Thyroid gland (tissue), 4 donors: Measurements from ENCODE around the gene WIPF2. TPM values are rescaled to one million over a fixed set of nuclear protein-coding genes. Genes with fewer than 3 reads are reported as not detected.

Experiments used
- DNase-seq, 2 donors: peaks; one replicate each; pipeline ENCODE4 v3.0.0-alpha.2; 2019
- H3K27ac ChIP-seq, 3 donors: fragments of 200-600 bp; sonication (generic); 1 replicate in 2 of 3; 2 replicates in 1 of 3; pipeline ENCODE4 v1.5.1; 2016 to 2019; ENCODE audit warnings: mild to moderate bottlenecking in 1 of 3, moderate library complexity in 1 of 3
- H3K27me3 ChIP-seq: fragments of 200-600 bp; sonication (generic); one replicate; pipeline ENCODE4 v1.5.1; 2019
- H3K36me3 ChIP-seq, 2 donors: fragments of 200-600 bp; sonication (generic); one replicate each; pipeline ENCODE4 v1.5.1; 2016 to 2019
- H3K4me1 ChIP-seq, 2 donors: fragments of 200-600 bp; sonication (generic); one replicate each; pipeline ENCODE4 v1.5.1; 2017 to 2019
- H3K4me3 ChIP-seq, 3 donors: fragments of 200-600 bp; sonication (generic); replicated peaks in 1 of 3; 1 replicate in 2 of 3; 2 replicates in 1 of 3; pipeline ENCODE4 v1.5.1; 2016; ENCODE audit warnings: mild to moderate bottlenecking in 1 of 3
- H3K9me3 ChIP-seq: fragments of 200-600 bp; sonication (generic); one replicate; pipeline ENCODE4 v1.5.1; 2017
- POLR2A ChIP-seq, 2 donors: fragments of 450-650 bp; IDR thresholded peaks; one replicate each; pipeline ENCODE4 v1.6.1; 2017; ENCODE audit warnings: antibody characterized with exemption in 2 of 2, mild to moderate bottlenecking in 2 of 2, moderate library complexity in 1 of 2
- WGBS, 2 donors: methylation state at CpG; one replicate each; pipeline ENCODE4 v1.1.5; 2017; 5-methylcytosine and 5-hydroxymethylcytosine counted together
- intact Hi-C: fragments of 100-400 bp; cut with DNase I; formaldehyde crosslinking; loops from one replicate; pipeline ENCODE4 v1.15.1; 2023
- total RNA-seq, 4 donors: library from RNA; depleted of rRNA; stranded (reverse); fragments of >200 nt; gene quantifications; one replicate each; pipeline ENCODE4 v1.2.3, GENCODE V29; 2016
- TF ChIP-seq, protein P1 (sequence below), 6 experiments: fragments of 200-600 bp in 3 of 6; fragments of 450-650 bp in 3 of 6; sonication (generic) in 3 of 6; IDR thresholded peaks; one replicate each; pipeline ENCODE4 v1.5.1; 2016 to 2019; ENCODE audit warnings: antibody characterized with exemption in 6 of 6, mild to moderate bottlenecking in 2 of 6, inconsistent platforms in 1 of 6, moderate library complexity in 1 of 6

WIPF2 gene
- total RNA-seq, 4 donors from 2014 or later: 13.2 to 14.6 (median 14.5) TPM

DNA sequence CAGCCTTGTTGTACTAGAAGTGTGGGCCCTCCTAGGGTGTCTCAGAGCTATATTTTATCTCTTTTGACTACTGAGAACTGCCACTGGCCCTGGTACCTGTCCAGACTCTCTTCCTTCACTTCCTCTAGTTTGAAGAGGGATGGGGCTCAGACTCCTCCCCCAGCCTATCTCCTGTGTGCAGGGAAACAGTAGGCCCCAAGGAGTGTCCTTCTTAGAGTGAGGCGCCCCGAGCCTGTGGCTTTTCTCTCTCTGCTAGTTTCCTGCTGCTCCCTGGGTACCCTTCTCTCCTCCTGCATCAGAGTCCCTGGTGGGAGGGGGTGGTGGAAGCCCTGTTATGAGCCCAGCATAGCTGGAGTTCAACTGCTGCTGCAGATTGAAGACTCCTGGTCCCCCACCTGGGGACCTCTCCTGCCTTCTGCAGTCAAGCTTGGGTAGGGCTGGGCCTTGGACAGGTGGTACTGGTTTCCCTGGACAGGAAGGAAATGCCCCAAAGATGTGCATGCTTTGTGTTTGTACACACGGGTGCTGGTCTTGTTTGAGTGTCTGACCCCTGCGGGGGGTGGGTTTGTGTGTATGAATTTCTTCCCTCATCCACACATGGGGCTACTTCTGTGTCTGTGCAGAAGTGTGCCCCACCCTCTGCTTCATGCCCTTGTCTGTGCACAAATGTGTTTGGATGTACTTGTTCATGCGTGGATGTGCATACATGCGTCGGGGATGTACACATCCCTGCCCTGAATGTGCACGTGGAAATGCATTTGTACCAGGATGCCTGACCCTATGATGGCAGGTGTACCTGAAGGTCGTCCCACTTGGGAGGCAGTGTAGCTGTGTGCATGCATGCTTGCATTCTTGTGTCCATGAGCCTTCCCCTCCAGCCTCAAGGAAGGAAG, 96.8 kb downstream of the WIPF2 start:
- Histone ChIP-seq H3K27ac (peak overlapping the region; percentile 88 to 96 (median 93)), H3K27me3 (no peaks in the 10 kb centered on the region), H3K9me3 (no peaks in the 10 kb centered on the region), H3K4me3 (no peak overlapping the region), H3K36me3 (no peaks in the 10 kb centered on the region), H3K4me1 (peaks cover 85 to 87% of the 10 kb centered on the region in 2 donors)
- intact Hi-C loops: no loop called here
- TF ChIP-seq, protein P1, sequence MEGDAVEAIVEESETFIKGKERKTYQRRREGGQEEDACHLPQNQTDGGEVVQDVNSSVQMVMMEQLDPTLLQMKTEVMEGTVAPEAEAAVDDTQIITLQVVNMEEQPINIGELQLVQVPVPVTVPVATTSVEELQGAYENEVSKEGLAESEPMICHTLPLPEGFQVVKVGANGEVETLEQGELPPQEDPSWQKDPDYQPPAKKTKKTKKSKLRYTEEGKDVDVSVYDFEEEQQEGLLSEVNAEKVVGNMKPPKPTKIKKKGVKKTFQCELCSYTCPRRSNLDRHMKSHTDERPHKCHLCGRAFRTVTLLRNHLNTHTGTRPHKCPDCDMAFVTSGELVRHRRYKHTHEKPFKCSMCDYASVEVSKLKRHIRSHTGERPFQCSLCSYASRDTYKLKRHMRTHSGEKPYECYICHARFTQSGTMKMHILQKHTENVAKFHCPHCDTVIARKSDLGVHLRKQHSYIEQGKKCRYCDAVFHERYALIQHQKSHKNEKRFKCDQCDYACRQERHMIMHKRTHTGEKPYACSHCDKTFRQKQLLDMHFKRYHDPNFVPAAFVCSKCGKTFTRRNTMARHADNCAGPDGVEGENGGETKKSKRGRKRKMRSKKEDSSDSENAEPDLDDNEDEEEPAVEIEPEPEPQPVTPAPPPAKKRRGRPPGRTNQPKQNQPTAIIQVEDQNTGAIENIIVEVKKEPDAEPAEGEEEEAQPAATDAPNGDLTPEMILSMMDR (IDR thresholded peaks at IDR 0.05): no peak
- no peak for TF ChIP-seq POLR2A (IDR thresholded peaks at IDR 0.05)
- 47 to 54% methylated on average over 8 to 9 of the region's 9 CpGs for WGBS, 2 donors
- no peak for DNase-seq

DNA sequence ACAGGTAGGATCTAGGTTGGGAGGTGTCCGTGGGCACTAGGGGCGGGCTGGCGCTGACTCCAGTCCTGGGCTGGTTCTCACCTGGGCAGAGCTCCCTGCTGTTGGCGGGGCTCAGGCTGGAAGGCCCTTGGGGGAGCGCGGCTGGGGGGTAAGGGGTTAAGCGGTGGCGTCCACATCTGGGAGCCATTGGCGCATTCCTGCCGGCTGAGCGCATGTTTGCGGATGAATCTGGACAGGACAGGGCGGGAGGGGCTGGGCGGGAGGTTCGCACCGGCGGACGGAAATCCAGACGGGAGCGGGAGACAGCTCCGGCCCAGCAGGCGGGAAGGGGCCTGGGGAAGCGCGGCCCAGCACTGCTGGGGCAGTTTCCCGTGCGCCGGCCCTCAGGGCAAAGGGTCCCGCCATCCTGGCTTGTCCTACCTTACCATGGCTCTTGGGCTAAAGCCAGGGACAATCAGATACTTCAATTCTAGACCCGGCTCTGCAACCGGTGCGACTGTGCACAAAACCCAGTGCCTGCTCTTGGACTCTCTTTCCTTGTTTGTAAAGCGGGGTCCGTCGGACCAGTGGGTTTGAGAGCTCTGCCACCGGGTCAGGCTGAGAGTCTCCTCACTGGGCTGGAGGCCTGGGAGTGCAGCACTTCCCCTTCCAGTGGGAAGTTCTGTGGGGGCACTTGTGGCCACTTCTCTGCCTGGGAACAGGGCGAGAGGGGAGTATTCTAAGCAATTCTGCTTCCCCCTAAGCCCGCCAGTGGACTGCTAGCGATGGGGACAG, 97.7 kb downstream of the WIPF2 start:
- Histone ChIP-seq H3K36me3 (no peaks in the 10 kb centered on the region), H3K27me3 (no peaks in the 10 kb centered on the region), H3K9me3 (no peaks in the 10 kb centered on the region), H3K4me1 (peaks cover 85 to 87% of the 10 kb centered on the region in 2 donors), H3K4me3 (peak overlapping the region in 1 of 3 donors; percentile 95), H3K27ac (peak overlapping the region; percentile 82 to 96 (median 93))
- intact Hi-C loops: no loop called here
- TF ChIP-seq, protein P1 (IDR thresholded peaks at IDR 0.05): no peak
- TF ChIP-seq POLR2A (IDR thresholded peaks at IDR 0.05): peak in 1 of 2 donors; percentile 41
- 17 to 36% methylated on average over 3 to 14 of the region's 38 CpGs for WGBS, 2 donors
- peak; percentile 70 to 76 for DNase-seq

- no peak for TF ChIP-seq POLR2A (IDR thresholded peaks at IDR 0.05)
- TF ChIP-seq, protein P1 (IDR thresholded peaks at IDR 0.05): peak in 5 of 6 experiments; percentile 19 to 57 (median 24)
- peak overlapping the region; percentile 82 to 96 (median 93) for H3K27ac ChIP-seq
- H3K4me3 ChIP-seq: peak overlapping the region in 1 of 3 donors; percentile 95
- intact Hi-C loops: no loop called here
- no peaks in the 10 kb centered on the region for H3K9me3 ChIP-seq
- peaks cover 85 to 87% of the 10 kb centered on the region in 2 donors for H3K4me1 ChIP-seq
- WGBS, 2 donors: 8 to 9% methylated on average over 6 of the region's 6 CpGs
- H3K36me3 ChIP-seq: no peaks in the 10 kb centered on the region
- no peaks in the 10 kb centered on the region for H3K27me3 ChIP-seq
- DNase-seq: peak; percentile 56 to 58
Measured at GRCh38 chr17:40317345-40317873, 98.3 kb downstream of the WIPF2 start.

DNA sequence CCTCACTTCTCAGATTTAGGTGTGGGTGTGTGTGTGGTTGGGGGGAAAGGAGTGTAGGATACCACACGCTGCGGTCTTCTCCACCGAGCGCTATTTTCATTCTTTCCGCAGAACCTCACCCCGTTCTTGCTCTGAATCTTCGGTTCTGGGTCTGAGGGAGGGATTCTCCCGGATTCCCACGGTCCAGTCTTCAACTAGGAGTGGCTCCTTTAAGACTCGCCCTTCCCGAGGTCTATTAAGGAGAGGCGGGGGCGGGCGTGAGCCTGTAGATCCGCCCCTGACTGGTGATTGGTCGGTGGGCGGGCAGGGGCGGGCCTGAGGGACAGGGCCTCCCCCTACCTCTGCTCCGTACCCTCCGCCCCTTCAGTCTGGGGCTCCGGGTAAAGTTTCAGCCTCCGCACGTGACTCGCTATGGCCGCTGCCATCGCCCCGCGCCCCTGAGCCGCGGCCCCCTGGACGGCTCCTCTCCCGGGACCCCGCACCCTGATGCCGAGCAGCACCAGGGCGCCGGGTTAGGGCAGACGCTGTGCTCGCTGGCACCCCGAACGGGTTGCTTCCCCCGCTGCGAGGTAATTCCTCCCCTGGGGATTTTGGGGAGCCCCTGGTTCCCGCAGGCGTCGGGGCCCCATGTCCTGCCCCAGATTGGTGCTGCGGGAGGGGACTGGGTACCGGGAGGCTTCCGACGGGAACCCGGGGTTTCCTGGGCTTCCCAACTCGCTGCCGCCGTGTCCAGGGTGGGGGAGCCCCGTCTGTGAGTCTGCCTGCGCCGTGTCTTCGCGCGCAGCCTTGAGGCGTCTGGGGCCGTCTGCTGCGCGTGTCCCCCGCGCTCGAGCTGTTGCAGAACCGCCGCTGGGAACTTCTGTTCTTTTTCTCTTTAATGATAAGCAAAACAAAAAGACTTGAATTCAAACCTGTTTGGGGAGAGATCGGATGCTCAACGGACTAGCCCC, 99.1 kb downstream of the WIPF2 start:
- Histone ChIP-seq H3K36me3 (no peaks in the 10 kb centered on the region), H3K4me1 (peaks cover 85 to 87% of the 10 kb centered on the region in 2 donors), H3K27ac (peak overlapping the region; percentile 82 to 96 (median 93)), H3K4me3 (peak overlapping the region; percentile 76 to 95 (median 94)), H3K9me3 (no peaks in the 10 kb centered on the region), H3K27me3 (no peaks in the 10 kb centered on the region)
- 0 to 1% methylated on average over 48 to 55 of the region's 70 CpGs for WGBS, 2 donors
- intact Hi-C loops: no loop called here
- TF ChIP-seq, protein P1 (IDR thresholded peaks at IDR 0.05): no peak
- TF ChIP-seq POLR2A (IDR thresholded peaks at IDR 0.05): peak; percentile 36 to 83
- DNase-seq: peak; percentile 98
